Body of pancreas (tissue), 4 donors: ENCODE data around the gene BBOF1. TPM values are rescaled to one million over a fixed set of nuclear protein-coding genes. Genes with fewer than 3 reads are reported as not detected.

Experiments
- ATAC-seq: fragments of 150-250 bp; one replicate; pipeline ENCODE4 v1.9.1; 2016
- DNase-seq, 4 donors: peaks; one replicate each; pipeline ENCODE4 v3.0.0-alpha.2; 2019
- H3K27ac ChIP-seq, 4 donors: fragments of 200-600 bp; sonication (generic); 1 replicate in 3 of 4; 2 replicates in 1 of 4; pipeline versions ENCODE4 v1.5.1 to v1.6.1; 2016 to 2019; ENCODE audit warnings: mild to moderate bottlenecking in 1 of 4, mixed read lengths in 1 of 4, moderate library complexity in 1 of 4
- H3K27me3 ChIP-seq, 2 donors: fragments of 200-600 bp; sonication (generic); one replicate each; pipeline ENCODE4 v1.6.0; 2016; ENCODE audit warnings: mild to moderate bottlenecking in 1 of 2
- H3K36me3 ChIP-seq, 2 donors: fragments of 200-600 bp; sonication (generic); replicated peaks in 1 of 2; 2 replicates each; pipeline ENCODE4 v1.5.1; 2016; ENCODE audit warnings: low read depth in 2 of 2; ENCODE audit not compliant: insufficient read depth in 1 of 2
- H3K4me1 ChIP-seq: fragments of 200-600 bp; sonication (generic); one replicate; pipeline ENCODE4 v1.6.0; 2016
- H3K4me3 ChIP-seq, 2 donors: fragments of 200-600 bp; sonication (generic); 1 replicate in 1 of 2; 2 replicates in 1 of 2; pipeline ENCODE4 v1.5.1; 2016 to 2019
- H3K9me3 ChIP-seq, 3 donors: fragments of 200-600 bp; sonication (generic); 1 replicate in 2 of 3; 2 replicates in 1 of 3; pipeline ENCODE4 v1.5.1; 2016
- CTCF ChIP-seq, 7 experiments: fragments of 450-650 bp in 4 of 7; fragments of 200-600 bp in 3 of 7; sonication (generic) in 3 of 7; IDR thresholded peaks; one replicate each; pipeline ENCODE4 v1.5.1; 2016 to 2019; ENCODE audit warnings: antibody characterized with exemption in 7 of 7
- POLR2A ChIP-seq, 3 donors: fragments of 450-650 bp; IDR thresholded peaks; one replicate each; pipeline ENCODE4 v1.6.1; 2016; ENCODE audit warnings: antibody characterized with exemption in 3 of 3, mild to moderate bottlenecking in 2 of 3
- WGBS, 2 donors: methylation state at CpG; one replicate each; pipeline ENCODE4 v1.1.5; 2017; 5-methylcytosine and 5-hydroxymethylcytosine counted together
- intact Hi-C: fragments of 100-400 bp; cut with DNase I; formaldehyde crosslinking; loops from one replicate; pipeline ENCODE4 v1.15.1; 2023
- total RNA-seq, 2 donors: library from RNA; depleted of rRNA; stranded (reverse); fragments of >200 nt; gene quantifications; one replicate each; pipeline ENCODE4 v1.1.0, GENCODE V29; 2016

Gene BBOF1
- total RNA-seq, 2 donors from 2014 or later: 1.6 to 2.9 TPM

GRCh38 chr14:74085828-74086227 lies 66.7 kb downstream of the BBOF1 start:
- Histone ChIP-seq H3K4me3 (peak overlapping the region; percentile 46 to 93), H3K27ac (no peak overlapping the region), H3K9me3 (no peaks in the 10 kb centered on the region), H3K4me1 (peaks cover 42% of the 10 kb centered on the region), H3K27me3 (no peaks in the 10 kb centered on the region), H3K36me3 (no peaks in the 10 kb centered on the region)
- no peak for ATAC-seq
- intact Hi-C loops: no loop called here
- no peak for DNase-seq
- WGBS, 2 donors: 79 to 86% methylated on average over 1 of the region's 1 CpG
- TF ChIP-seq POLR2A (IDR thresholded peaks at IDR 0.05) (no peak), CTCF (IDR thresholded peaks at IDR 0.05) (no peak)

- no peaks in the 10 kb centered on the region for H3K9me3 ChIP-seq
- intact Hi-C loops: no loop called here
- no peak overlapping the region for H3K27ac ChIP-seq
- no peaks in the 10 kb centered on the region for H3K27me3 ChIP-seq
- peaks cover 0 to 1% of the 10 kb centered on the region in 2 donors for H3K36me3 ChIP-seq
- TF ChIP-seq POLR2A (IDR thresholded peaks at IDR 0.05) (no peak), CTCF (IDR thresholded peaks at IDR 0.05) (no peak)
- H3K4me1 ChIP-seq: peaks cover 13% of the 10 kb centered on the region
- WGBS, 2 donors: 83 to 89% methylated on average over 8 of the region's 8 CpGs
- DNase-seq: no peak
- ATAC-seq: no peak
- no peak overlapping the region for H3K4me3 ChIP-seq
These were observed 70.3 kb downstream of the BBOF1 start for GRCh38 chr14:74089251-74090020.

GRCh38 chr14:74105381-74105780 lies 86.2 kb downstream of the BBOF1 start:
- H3K36me3 ChIP-seq: peaks cover 0 to 2% of the 10 kb centered on the region in 2 donors
- no peaks in the 10 kb centered on the region for H3K27me3 ChIP-seq
- WGBS, 2 donors: 87 to 97% methylated on average over 2 of the region's 2 CpGs
- no peaks in the 10 kb centered on the region for H3K9me3 ChIP-seq
- ATAC-seq (no peak), DNase-seq (no peak)
- H3K27ac ChIP-seq: no peak overlapping the region
- H3K4me3 ChIP-seq: no peak overlapping the region
- TF ChIP-seq CTCF (IDR thresholded peaks at IDR 0.05) (no peak), POLR2A (IDR thresholded peaks at IDR 0.05) (no peak)
- no peaks in the 10 kb centered on the region for H3K4me1 ChIP-seq
- intact Hi-C loops: no loop called here

- no peak for ATAC-seq
- WGBS, 2 donors: 93 to 100% methylated on average over 1 of the region's 1 CpG
- intact Hi-C loops: no loop called here
These were observed 90.2 kb downstream of the BBOF1 start for GRCh38 chr14:74109369-74109768.

More at GRCh38 chr14:74109369-74109768, 90.2 kb downstream of the BBOF1 start:
- Histone ChIP-seq H3K4me3 (no peak overlapping the region), H3K4me1 (no peaks in the 10 kb centered on the region), H3K9me3 (no peaks in the 10 kb centered on the region), H3K36me3 (no peaks in the 10 kb centered on the region), H3K27ac (no peak overlapping the region), H3K27me3 (no peaks in the 10 kb centered on the region)
- no peak for DNase-seq
- no peak for TF ChIP-seq CTCF (IDR thresholded peaks at IDR 0.05)
- TF ChIP-seq POLR2A (IDR thresholded peaks at IDR 0.05): no peak
